PC-3 (cell line): ENCODE measurements around the gene RTP5. TPM values are rescaled to one million over a fixed set of nuclear protein-coding genes. Genes with fewer than 3 reads are reported as not detected.

Experiments
- ATAC-seq: fragments of 200-7000 bp; cut with Tn5 transposase; 2 replicates; pipeline ENCODE4 v1.9.1; 2020; ENCODE audit warnings: mild to moderate bottlenecking, moderate library complexity
- BruUV-seq: library from RNA; stranded (reverse); fragments of 400-500 nt; replicated peaks from 2 replicates; lab custom pipeline; 2021; lab: Mats Ljungman, UMichigan
- CTCF ChIA-PET: fragments of 300-600 bp; sonication (Branson Sonifier 250); formaldehyde crosslinking; loops from one replicate; lab custom pipeline; 2022; ENCODE audit warnings: antibody characterized with exemption; lab: Charles Lee
- POLR2A ChIA-PET: fragments of 300-600 bp; sonication (Branson Sonifier 250); formaldehyde crosslinking; loops from one replicate; lab custom pipeline; 2022; ENCODE audit warnings: antibody characterized with exemption; ENCODE audit not compliant: unreplicated experiment; lab: Charles Lee
- DNase-seq: peaks from one replicate; pipeline ENCODE4 v3.0.0-alpha.2; 2015
- H2AFZ ChIP-seq: fragments of 300-600 bp; sonication (generic); 2 replicates; pipeline ENCODE4 v1.6.0; 2016; ENCODE audit warnings: antibody characterized with exemption, low read length
- H3F3A ChIP-seq: fragments of 300-600 bp; sonication (generic); one replicate; pipeline ENCODE4 v1.6.0; 2017; ENCODE audit warnings: antibody characterized with exemption, low read length, control low read depth, mild to moderate bottlenecking; ENCODE audit not compliant: unreplicated experiment
- H3K27ac ChIP-seq: fragments of 300-600 bp; sonication (generic); 2 replicates; pipeline ENCODE4 v1.5.1; 2016; ENCODE audit warnings: mild to moderate bottlenecking, low read length
- H3K27me3 ChIP-seq: fragments of 300-600 bp; sonication (generic); 2 replicates; pipeline ENCODE4 v1.6.1; 2016; ENCODE audit warnings: low read length, mixed read lengths
- H3K36me3 ChIP-seq: fragments of 300-600 bp; sonication (generic); 2 replicates; pipeline ENCODE4 v1.6.1; 2016; ENCODE audit warnings: low read depth, mixed run types, low read length, mixed read lengths
- H3K4me1 ChIP-seq: fragments of 300-600 bp; sonication (generic); 2 replicates; pipeline ENCODE4 v1.5.1; 2016; ENCODE audit warnings: low read length; ENCODE audit not compliant: insufficient read depth
- H3K4me2 ChIP-seq: fragments of 300-600 bp; sonication (generic); 2 replicates; pipeline ENCODE4 v1.6.0; 2016; ENCODE audit warnings: low read length
- H3K4me3 ChIP-seq: fragments of 300-600 bp; sonication (generic); 2 replicates; pipeline ENCODE4 v1.5.1; 2016; ENCODE audit warnings: mild to moderate bottlenecking, low read length, mixed read lengths
- H3K79me2 ChIP-seq: fragments of 300-600 bp; sonication (generic); 2 replicates; pipeline ENCODE4 v1.6.1; 2017; ENCODE audit warnings: low read length, mixed read lengths
- H3K9ac ChIP-seq: fragments of 300-600 bp; sonication (generic); 2 replicates; pipeline ENCODE4 v1.6.0; 2016; ENCODE audit warnings: mild to moderate bottlenecking, low read length
- H3K9me2 ChIP-seq: fragments of 300-600 bp; sonication (generic); replicated peaks from 2 replicates; pipeline ENCODE4 v1.6.1; 2016; ENCODE audit warnings: mixed run types, low read length, mixed read lengths
- H3K9me3 ChIP-seq: fragments of 300-600 bp; sonication (generic); 2 replicates; pipeline ENCODE4 v1.6.1; 2016; ENCODE audit warnings: low read length, mixed read lengths
- H4K20me1 ChIP-seq: fragments of 300-600 bp; sonication (generic); 2 replicates; pipeline ENCODE4 v1.6.1; 2016; ENCODE audit warnings: low read length, mixed read lengths
- EZH2 ChIP-seq: fragments of 300-600 bp; sonication (generic); IDR thresholded peaks from one replicate; pipeline ENCODE4 v1.6.1; 2017; ENCODE audit warnings: antibody characterized with exemption, mild to moderate bottlenecking, low read length; ENCODE audit not compliant: unreplicated experiment
- EZH2phosphoT487 ChIP-seq: fragments of 300-600 bp; sonication (generic); IDR thresholded peaks from 2 replicates; pipeline ENCODE4 v1.6.1; 2018; ENCODE audit warnings: mild to moderate bottlenecking, antibody characterized with exemption, low read length, borderline replicate concordance
- intact Hi-C: fragments of 100-400 bp; cut with micrococcal nuclease; formaldehyde crosslinking; loops from 2 replicates; pipeline ENCODE4 v1.9.0; 2023
- total RNA-seq: library from RNA; depleted of rRNA; stranded (reverse); fragments of >200 nt; gene quantifications from 2 replicates; pipeline ENCODE4 v1.2.3, GENCODE V29; 2014
- TF ChIP-seq, protein P1 (sequence below): fragments of 300-600 bp; sonication (generic); conservative IDR thresholded peaks from 2 replicates; pipeline ENCODE4 v1.5.1; 2017; ENCODE audit warnings: antibody characterized with exemption, low read depth, mild to moderate bottlenecking, low read length

Gene RTP5
- total RNA-seq, 1 experiment from 2014 or later, result not detected

DNA sequence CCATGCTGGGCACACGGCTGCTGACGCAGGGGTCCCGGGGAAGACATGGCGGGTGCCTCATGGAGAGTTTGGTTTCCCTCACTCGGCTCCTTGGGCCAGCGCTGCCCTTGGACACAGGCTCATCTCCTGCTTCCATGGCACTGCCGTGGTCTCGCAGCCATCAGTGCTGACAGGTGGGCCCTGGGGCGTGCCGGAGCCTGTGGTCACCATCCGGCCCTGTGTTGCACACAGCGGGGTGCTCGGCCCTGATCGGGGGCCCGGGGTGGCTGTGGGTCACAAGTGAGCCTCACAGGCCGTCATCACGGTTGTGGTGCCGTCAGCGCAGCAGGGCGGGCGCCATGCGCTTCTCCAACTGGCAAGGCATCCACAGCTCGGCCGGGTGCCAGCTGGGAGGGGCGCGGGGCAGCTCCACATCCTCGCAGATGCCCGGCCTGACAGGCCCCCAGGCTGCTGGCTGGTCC is 582 bp downstream of the RTP5 start:
- ChIA-PET CTCF (no interaction called here), POLR2A (no interaction called here)
- intact Hi-C loops, result no loop called here
- no peaks in the 10 kb centered on the region for H3F3A ChIP-seq
- TF ChIP-seq, protein P1, sequence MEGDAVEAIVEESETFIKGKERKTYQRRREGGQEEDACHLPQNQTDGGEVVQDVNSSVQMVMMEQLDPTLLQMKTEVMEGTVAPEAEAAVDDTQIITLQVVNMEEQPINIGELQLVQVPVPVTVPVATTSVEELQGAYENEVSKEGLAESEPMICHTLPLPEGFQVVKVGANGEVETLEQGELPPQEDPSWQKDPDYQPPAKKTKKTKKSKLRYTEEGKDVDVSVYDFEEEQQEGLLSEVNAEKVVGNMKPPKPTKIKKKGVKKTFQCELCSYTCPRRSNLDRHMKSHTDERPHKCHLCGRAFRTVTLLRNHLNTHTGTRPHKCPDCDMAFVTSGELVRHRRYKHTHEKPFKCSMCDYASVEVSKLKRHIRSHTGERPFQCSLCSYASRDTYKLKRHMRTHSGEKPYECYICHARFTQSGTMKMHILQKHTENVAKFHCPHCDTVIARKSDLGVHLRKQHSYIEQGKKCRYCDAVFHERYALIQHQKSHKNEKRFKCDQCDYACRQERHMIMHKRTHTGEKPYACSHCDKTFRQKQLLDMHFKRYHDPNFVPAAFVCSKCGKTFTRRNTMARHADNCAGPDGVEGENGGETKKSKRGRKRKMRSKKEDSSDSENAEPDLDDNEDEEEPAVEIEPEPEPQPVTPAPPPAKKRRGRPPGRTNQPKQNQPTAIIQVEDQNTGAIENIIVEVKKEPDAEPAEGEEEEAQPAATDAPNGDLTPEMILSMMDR, result no peak
- no peak for TF ChIP-seq EZH2phosphoT487
- no peak for TF ChIP-seq EZH2
- H3K4me1 ChIP-seq, result no peaks in the 10 kb centered on the region
- DNase-seq (no peak), ATAC-seq (no peak)
- no peaks in the 10 kb centered on the region for H3K9me3 ChIP-seq
- H3K27ac ChIP-seq, result no peak overlapping the region
- no peaks in the 10 kb centered on the region for H4K20me1 ChIP-seq
- no peak overlapping the region for H3K9ac ChIP-seq
- BruUV-seq, result no TSS peak
- no peaks in the 10 kb centered on the region for H3K79me2 ChIP-seq
- H3K9me2 ChIP-seq, result no peaks in the 10 kb centered on the region
- H3K27me3 ChIP-seq, result no peaks in the 10 kb centered on the region
- H3K36me3 ChIP-seq, result no peaks in the 10 kb centered on the region
- no peak overlapping the region for H3K4me3 ChIP-seq
- H3K4me2 ChIP-seq, result no peak overlapping the region
- H2AFZ ChIP-seq, result no peak overlapping the region

DNA sequence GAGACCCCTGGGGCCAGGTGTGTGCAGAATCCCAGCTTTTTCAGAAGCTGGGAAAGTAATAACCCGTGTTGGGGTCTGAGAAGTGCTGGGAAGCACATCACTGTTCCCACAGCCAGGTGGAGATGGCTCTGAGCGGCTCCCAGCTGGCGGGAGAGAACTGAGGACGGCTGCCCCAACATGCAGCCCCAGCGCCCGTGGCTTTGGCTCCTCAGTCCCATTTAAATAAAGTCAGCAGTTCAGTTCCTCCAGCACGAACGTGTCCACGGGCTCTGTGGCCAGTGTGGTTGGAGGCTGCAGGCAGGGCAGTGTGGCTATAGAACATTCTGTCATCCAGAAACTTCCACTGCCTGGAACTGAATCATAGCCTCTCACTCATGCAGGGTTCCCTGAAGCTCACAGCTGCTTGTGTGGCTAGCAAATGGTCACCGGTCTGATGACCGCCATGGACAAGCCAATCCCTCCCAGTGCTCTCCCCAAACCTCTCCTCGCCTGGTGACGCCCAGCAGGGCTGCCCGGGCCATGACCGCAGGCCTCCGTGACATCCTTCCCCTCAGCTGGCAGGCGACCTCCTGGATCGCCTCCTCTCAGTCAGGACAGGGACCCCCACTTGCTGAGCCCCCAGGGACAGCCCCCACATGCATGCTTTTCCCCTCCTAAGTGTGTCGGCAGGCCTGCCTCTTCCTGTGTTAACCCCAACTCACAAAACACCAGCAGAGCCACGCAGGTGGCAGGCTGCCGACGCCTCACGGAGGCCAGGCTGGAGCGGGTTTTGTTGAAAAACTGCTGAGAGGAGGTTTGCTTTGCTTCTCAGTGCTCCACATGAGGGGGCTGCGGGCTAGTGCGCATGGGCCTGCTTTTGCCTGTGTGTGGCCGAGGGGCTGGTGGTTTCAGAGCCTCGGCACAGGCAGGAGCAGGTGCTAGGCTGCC is 1.3 kb downstream of the RTP5 start:
- Histone ChIP-seq H3K9me2 (no peaks in the 10 kb centered on the region), H3K4me1 (no peaks in the 10 kb centered on the region), H3K9me3 (no peaks in the 10 kb centered on the region), H3K4me3 (no peak overlapping the region), H3K9ac (no peak overlapping the region), H3K4me2 (no peak overlapping the region), H3K36me3 (no peaks in the 10 kb centered on the region), H3K27ac (no peak overlapping the region), H3K79me2 (no peaks in the 10 kb centered on the region), H2AFZ (no peak overlapping the region), H3F3A (no peaks in the 10 kb centered on the region), H4K20me1 (no peaks in the 10 kb centered on the region), H3K27me3 (no peaks in the 10 kb centered on the region)
- TF ChIP-seq EZH2 (no peak), EZH2phosphoT487 (no peak)
- TF ChIP-seq, protein P1, result no peak
- intact Hi-C loops, result no loop called here
- BruUV-seq, result no TSS peak
- CTCF ChIA-PET, result no interaction called here
- POLR2A ChIA-PET, result no interaction called here
- ATAC-seq, result no peak
- DNase-seq, result no peak
